Heart left ventricle (tissue), 16 donors: ENCODE data around the gene MLIP. TPM values are rescaled to one million over a fixed set of nuclear protein-coding genes. Genes with fewer than 3 reads are reported as not detected.

Experiments
- ATAC-seq, 4 donors: fragments of 200-7000 bp; cut with Tn5 transposase; one replicate each; pipeline ENCODE4 v1.9.1; 2020 to 2022; ENCODE audit warnings: moderate library complexity in 4 of 4, mild to moderate bottlenecking in 3 of 4, moderate number of reproducible peaks in 1 of 4
- DNase-seq, 5 donors: peaks; one replicate each; pipeline ENCODE4 v3.0.0-alpha.2; 2020
- H3K27ac ChIP-seq, 12 donors: fragments of 200-600 bp; sonication (generic) in 4 of 12; one replicate each; pipeline versions ENCODE4 v1.5.0 to v1.8.0; 2016 to 2022; ENCODE audit warnings: mild to moderate bottlenecking in 2 of 12
- H3K27me3 ChIP-seq, 9 donors: fragments of 200-600 bp; sonication (generic) in 2 of 9; one replicate each; pipeline versions ENCODE4 v1.5.1 to v1.8.0; 2016 to 2022; ENCODE audit warnings: mild to moderate bottlenecking in 3 of 9
- H3K36me3 ChIP-seq, 9 donors: fragments of 200-600 bp; sonication (generic) in 2 of 9; one replicate each; pipeline versions ENCODE4 v1.5.0 to v1.8.0; 2018 to 2022; ENCODE audit warnings: mild to moderate bottlenecking in 2 of 9
- H3K4me1 ChIP-seq, 12 donors: fragments of 200-600 bp; sonication (generic) in 4 of 12; one replicate each; pipeline versions ENCODE4 v1.5.0 to v1.8.0; 2016 to 2022; ENCODE audit warnings: mild to moderate bottlenecking in 3 of 12
- H3K4me3 ChIP-seq, 12 donors: fragments of 200-600 bp; sonication (generic) in 4 of 12; one replicate each; pipeline versions ENCODE4 v1.5.0 to v1.8.0; 2017 to 2022; ENCODE audit warnings: mild to moderate bottlenecking in 9 of 12, moderate library complexity in 4 of 12
- H3K9me3 ChIP-seq, 12 donors: fragments of 200-600 bp; sonication (generic) in 4 of 12; one replicate each; pipeline versions ENCODE4 v1.5.0 to v1.8.0; 2016 to 2022; ENCODE audit warnings: mild to moderate bottlenecking in 1 of 12
- CTCF ChIP-seq, 12 donors: fragments of 200-600 bp; sonication (generic) in 4 of 12; IDR thresholded peaks; one replicate each; pipeline versions ENCODE4 v1.5.0 to v1.8.0; 2018 to 2022; ENCODE audit warnings: antibody characterized with exemption in 12 of 12, mild to moderate bottlenecking in 5 of 12
- POLR2A ChIP-seq, 2 donors: fragments of 450-650 bp; IDR thresholded peaks; one replicate each; pipeline ENCODE4 v1.6.1; 2017; ENCODE audit warnings: antibody characterized with exemption in 2 of 2, mild to moderate bottlenecking in 2 of 2, moderate library complexity in 2 of 2
- WGBS, 4 donors: extraction: QIAGEN DNeasy Blood & Tissue Kit in 2 of 4; methylation state at CpG; one replicate each; pipeline versions ENCODE4 v1.1.5 to v1.1.7; 2013 to 2018; 5-methylcytosine and 5-hydroxymethylcytosine counted together
- intact Hi-C, 10 donors: fragments of 100-400 bp; cut with DNase I; formaldehyde crosslinking; loops; one replicate each; pipeline versions ENCODE4 v1.11.1 to v1.14.2; 2022
- polyA plus RNA-seq, 2 donors: library from polyadenylated mRNA; stranded (reverse); fragments of 200-250 nt; gene quantifications; one replicate each; pipeline ENCODE4 v1.2.3, GENCODE V29; 2013
- total RNA-seq, 9 donors: library from RNA; depleted of rRNA in 2 of 9; stranded (reverse); fragments of >200 nt in 2 of 9; fragmentation: NEBNext Ultra II Directional in 3 of 9; extraction: Animal tissue kit (Norgen Biotek cat#: 25700) in 3 of 9; gene quantifications; one replicate each; pipeline versions ENCODE4 v1.1.0 to v1.2.4, GENCODE V29; 2016 to 2023
- donor health status: ischemic (EF 13 %, LVEDD 7.1; RV severe dilation, severe dysfunction).
- donor health status: healthy with polysubstance abuse.
- donor health status: DM: no; HTN: yes; CAD: no.
- donor health status: DM: no; HTN: no; CAD: no.
- donor health status: ischemic (EF 25% LVEDD 6.9; RV normal size, moderate dysfunction).
- donor health status: ischemic (EF 25% LVEDD 5.7; RV mildly dilated, moderate dysfunction).
- donor health status: healthy.
- donor health status: DM: yes; HTN: yes; CAD: no.
- donor health status: ischemic (EF 35%, LVEDD 5.7; RV mildly dilated, moderate dysfunction).
- donor health status: nonischemic (EF 11% LVEDD 7.7; RV severe dilation, severe dysfunction).
- donor health status: DM: yes; HTN: yes; CAD: no.
- donor health status: PGD.
- donor health status: ischemic (EF 29% LVEDD 5.4; RV normal size, mild dysfunction).
- donor health status: nonischemic (EF 23%, LVEDD 6.1; RV moderate dilation, normal function).

The MLIP gene
- total and polyA plus RNA-seq, 11 donors, result 130 to 522 (median 360) TPM

- Histone ChIP-seq H3K27ac (no peak overlapping the region), H3K4me1 (peaks cover 0 to 12% (median 3%) of the 10 kb centered on the region in 12 donors), H3K36me3 (peaks cover 0 to 15% (median 0%) of the 10 kb centered on the region in 9 donors), H3K4me3 (no peak overlapping the region), H3K9me3 (no peaks in the 10 kb centered on the region), H3K27me3 (no peaks in the 10 kb centered on the region)
- intact Hi-C loops, result no loop called here
- ATAC-seq (no peak), DNase-seq (no peak)
- TF ChIP-seq CTCF (IDR thresholded peaks at IDR 0.05), result no peak
- no peak for TF ChIP-seq POLR2A (IDR thresholded peaks at IDR 0.05)
These were observed 29.6 kb downstream of the MLIP start for GRCh38 chr6:54140811-54141210.

GRCh38 chr6:54142889-54143519, 31.8 kb downstream of the MLIP start:
- intact Hi-C loops, result no loop called here
- DNase-seq, result no peak
- H3K9me3 ChIP-seq, result no peaks in the 10 kb centered on the region
- peaks cover 0 to 27% (median 5%) of the 10 kb centered on the region in 12 donors for H3K4me1 ChIP-seq
- no peaks in the 10 kb centered on the region for H3K27me3 ChIP-seq
- no peak overlapping the region for H3K27ac ChIP-seq
- TF ChIP-seq POLR2A (IDR thresholded peaks at IDR 0.05), result no peak
- no peak for TF ChIP-seq CTCF (IDR thresholded peaks at IDR 0.05)
- H3K4me3 ChIP-seq, result no peak overlapping the region
- ATAC-seq, result no peak
- WGBS, 4 donors, result 85 to 93% (median 87%) methylated on average over 12 of the region's 12 CpGs
- peaks cover 0 to 5% (median 0%) of the 10 kb centered on the region in 9 donors for H3K36me3 ChIP-seq

GRCh38 chr6:54151861-54152260, 40.6 kb downstream of the MLIP start:
- WGBS, 4 donors, result 0 to 36% (median 34%) methylated on average over 1 of the region's 1 CpG
- intact Hi-C loops, result no loop called here

GRCh38 chr6:54156650-54157250, 45.5 kb downstream of the MLIP start:
- Histone ChIP-seq H3K4me3 (no peak overlapping the region), H3K27ac (no peak overlapping the region), H3K27me3 (no peaks in the 10 kb centered on the region), H3K4me1 (peaks cover 0 to 15% (median 0%) of the 10 kb centered on the region in 12 donors), H3K36me3 (peaks cover 0 to 9% (median 0%) of the 10 kb centered on the region in 9 donors), H3K9me3 (no peaks in the 10 kb centered on the region)
- ATAC-seq (no peak), DNase-seq (no peak)
- TF ChIP-seq CTCF (IDR thresholded peaks at IDR 0.05) (no peak), POLR2A (IDR thresholded peaks at IDR 0.05) (no peak)
- intact Hi-C loops, result no loop called here

More at GRCh38 chr6:54151861-54152260, 40.6 kb downstream of the MLIP start:
- no peak for DNase-seq
- no peaks in the 10 kb centered on the region for H3K27me3 ChIP-seq
- H3K4me1 ChIP-seq, result peaks cover 0 to 16% (median 4%) of the 10 kb centered on the region in 12 donors
- H3K9me3 ChIP-seq, result no peaks in the 10 kb centered on the region
- ATAC-seq, result no peak
- H3K4me3 ChIP-seq, result no peak overlapping the region
- TF ChIP-seq POLR2A (IDR thresholded peaks at IDR 0.05), result no peak
- no peak overlapping the region for H3K27ac ChIP-seq
- H3K36me3 ChIP-seq, result peaks cover 0 to 3% (median 0%) of the 10 kb centered on the region in 9 donors
